ENCODE data around the gene OTOG. TPM values are rescaled to one million over a fixed set of nuclear protein-coding genes. Genes with fewer than 3 reads are reported as not detected.

Gene OTOG
- total and polyA plus RNA-seq, 7 experiments from 2014 or later: not detected

DNA sequence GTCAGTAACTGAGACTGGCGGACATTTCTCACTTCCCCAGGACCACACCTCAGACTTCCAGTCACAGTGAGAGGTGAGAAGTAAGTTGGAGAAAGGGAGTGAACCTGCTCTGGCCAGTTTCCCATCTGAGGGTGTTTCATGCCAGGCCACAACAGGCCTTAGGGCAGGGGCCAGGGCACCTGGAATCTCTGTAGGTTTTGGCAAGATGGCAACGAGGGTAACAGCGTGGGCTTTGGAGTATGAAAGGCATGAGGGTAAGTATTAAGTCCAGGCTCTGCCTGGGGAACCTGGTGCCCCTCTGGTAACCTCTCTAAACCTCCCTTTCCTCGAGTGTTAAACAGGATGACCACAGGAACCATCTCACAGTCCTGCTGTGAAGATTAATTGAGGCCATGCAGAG is 41.9 kb upstream of the OTOG start:
- H3K27ac ChIP-seq (ENCODE audit: low read depth, low read length): no peak overlapping the region
- ChIA-PET CTCF (interaction anchor here (1.2 to 5.1 kb wide), 5 partner anchors 31 to 275 kb away, joined by 3 to 39 read pairs (median 4); no protein-coding TSS in a partner anchor), POLR2A (no interaction called here)
- H3K27me3 ChIP-seq (ENCODE audit: control insufficient read depth in 2 of 2, insufficient read depth in 2 of 2, low read length in 2 of 2): no peaks in the 10 kb centered on the region
- H3K9me3 ChIP-seq (ENCODE audit: control insufficient read depth in 2 of 3, low read length in 3 of 3): no peaks in the 10 kb centered on the region
- no peak for DNase-seq
- ATAC-seq: no peak
- Mint-ChIP-seq H3K27me3 (peaks cover 0 to 12% (median 5%) of the 10 kb centered on the region in 5 donors), H3K27ac (no peak overlapping the region), H3K9me3 (no peaks in the 10 kb centered on the region), H3K36me3 (no peaks in the 10 kb centered on the region), H3K4me1 (no peaks in the 10 kb centered on the region), H3K4me3 (no peak overlapping the region)
- H3K36me3 ChIP-seq (ENCODE audit: control insufficient read depth in 2 of 3, insufficient read depth in 3 of 3, low read length in 3 of 3): no peaks in the 10 kb centered on the region
- intact Hi-C loops (cut with micrococcal nuclease): loop anchor here in 1 of 2 donors (10.0 kb wide), 1 partner anchor 570 kb away; no protein-coding TSS in a partner anchor
- no peaks in the 10 kb centered on the region for H3K4me1 ChIP-seq (ENCODE audit: control insufficient read depth in 2 of 2, insufficient read depth in 2 of 2, low read length in 2 of 2)
- H3K4me3 ChIP-seq (ENCODE audit: low read length): no peak overlapping the region

DNA sequence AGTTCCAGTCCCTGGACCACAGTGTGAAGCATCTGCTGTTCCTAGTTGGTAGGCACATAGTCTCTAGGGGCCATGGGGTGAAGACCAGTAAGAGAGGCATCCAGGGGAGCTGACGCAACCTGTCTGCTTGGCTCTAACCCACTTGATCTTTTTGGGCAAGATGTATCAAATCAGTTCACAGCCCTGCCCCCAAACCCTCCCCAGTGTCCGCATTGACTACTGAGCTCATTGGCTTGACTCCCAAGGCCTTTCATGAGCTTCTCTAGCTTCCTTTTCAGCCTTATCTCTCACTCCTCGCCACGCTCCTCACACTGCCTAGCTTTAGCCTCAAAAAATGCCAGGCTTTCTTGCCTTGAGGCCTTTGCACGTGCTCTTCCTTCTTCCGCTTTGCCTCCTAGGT is 40.7 kb upstream of the OTOG start:
- no peaks in the 10 kb centered on the region for H3K36me3 ChIP-seq (ENCODE audit: control insufficient read depth in 2 of 3, insufficient read depth in 3 of 3, low read length in 3 of 3)
- no peak overlapping the region for H3K27ac Mint-ChIP-seq
- H3K4me3 ChIP-seq (ENCODE audit: low read length): no peak overlapping the region
- POLR2A ChIA-PET: no interaction called here
- H3K27me3 ChIP-seq (ENCODE audit: control insufficient read depth in 2 of 2, insufficient read depth in 2 of 2, low read length in 2 of 2): no peaks in the 10 kb centered on the region
- H3K27me3 Mint-ChIP-seq: peaks cover 0 to 12% (median 5%) of the 10 kb centered on the region in 5 donors
- ATAC-seq (no peak), DNase-seq (no peak)
- CTCF ChIA-PET: interaction anchor here (1.2 to 5.1 kb wide), 3 partner anchors 120 to 276 kb away, joined by 5 to 39 read pairs (median 7); no protein-coding TSS in a partner anchor
- no peaks in the 10 kb centered on the region for H3K36me3 Mint-ChIP-seq
- H3K9me3 ChIP-seq (ENCODE audit: control insufficient read depth in 2 of 3, low read length in 3 of 3): no peaks in the 10 kb centered on the region
- H3K27ac ChIP-seq (ENCODE audit: low read depth, low read length): no peak overlapping the region
- no peaks in the 10 kb centered on the region for H3K4me1 ChIP-seq (ENCODE audit: control insufficient read depth in 2 of 2, insufficient read depth in 2 of 2, low read length in 2 of 2)
- no peaks in the 10 kb centered on the region for H3K4me1 Mint-ChIP-seq
- intact Hi-C loops (cut with micrococcal nuclease): loop anchor here in 1 of 2 donors (10.0 kb wide), 1 partner anchor 572 kb away; no protein-coding TSS in a partner anchor
- H3K4me3 Mint-ChIP-seq: no peak overlapping the region
- no peaks in the 10 kb centered on the region for H3K9me3 Mint-ChIP-seq

DNA sequence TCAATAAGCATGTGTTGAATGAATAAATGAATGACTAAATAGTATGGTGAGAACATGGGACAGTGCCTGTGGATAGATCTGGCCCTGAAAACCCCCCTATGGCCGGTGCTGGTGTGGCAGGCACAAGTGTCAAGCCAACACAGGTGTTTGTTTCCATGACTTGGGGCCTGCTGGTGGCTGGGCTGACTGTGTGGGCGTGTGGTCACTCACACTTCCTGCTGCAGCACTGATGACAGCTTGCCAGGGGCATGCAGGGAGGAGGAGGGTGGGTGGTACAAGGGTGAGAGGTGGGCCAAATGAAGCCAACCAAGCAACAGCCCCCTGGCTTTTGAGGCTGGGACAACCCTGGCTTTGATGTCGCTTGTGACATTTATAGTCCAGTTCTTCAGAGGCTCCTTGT is 40.1 kb upstream of the OTOG start:
- Histone ChIP-seq H3K36me3 (ENCODE audit: control insufficient read depth in 2 of 3, insufficient read depth in 3 of 3, low read length in 3 of 3) (no peaks in the 10 kb centered on the region), H3K27ac (ENCODE audit: low read depth, low read length) (no peak overlapping the region), H3K4me3 (ENCODE audit: low read length) (no peak overlapping the region), H3K27me3 (ENCODE audit: control insufficient read depth in 2 of 2, insufficient read depth in 2 of 2, low read length in 2 of 2) (no peaks in the 10 kb centered on the region), H3K4me1 (ENCODE audit: control insufficient read depth in 2 of 2, insufficient read depth in 2 of 2, low read length in 2 of 2) (no peaks in the 10 kb centered on the region), H3K9me3 (ENCODE audit: control insufficient read depth in 2 of 3, low read length in 3 of 3) (no peaks in the 10 kb centered on the region)
- CTCF ChIA-PET: interaction anchor here (1.1 to 5.1 kb wide), 3 partner anchors 118 to 277 kb away, joined by 3 to 39 read pairs (median 7); partner anchors contain the start of gene KCNJ11
- Mint-ChIP-seq H3K36me3 (no peaks in the 10 kb centered on the region), H3K4me1 (no peaks in the 10 kb centered on the region), H3K9me3 (no peaks in the 10 kb centered on the region), H3K27ac (no peak overlapping the region), H3K4me3 (no peak overlapping the region), H3K27me3 (peaks cover 0 to 15% (median 8%) of the 10 kb centered on the region in 5 donors)
- intact Hi-C loops (cut with micrococcal nuclease): loop anchor here in 1 of 2 donors (10.0 kb wide), 1 partner anchor 572 kb away; no protein-coding TSS in a partner anchor
- ATAC-seq: no peak
- POLR2A ChIA-PET: no interaction called here
- no peak for DNase-seq

DNA sequence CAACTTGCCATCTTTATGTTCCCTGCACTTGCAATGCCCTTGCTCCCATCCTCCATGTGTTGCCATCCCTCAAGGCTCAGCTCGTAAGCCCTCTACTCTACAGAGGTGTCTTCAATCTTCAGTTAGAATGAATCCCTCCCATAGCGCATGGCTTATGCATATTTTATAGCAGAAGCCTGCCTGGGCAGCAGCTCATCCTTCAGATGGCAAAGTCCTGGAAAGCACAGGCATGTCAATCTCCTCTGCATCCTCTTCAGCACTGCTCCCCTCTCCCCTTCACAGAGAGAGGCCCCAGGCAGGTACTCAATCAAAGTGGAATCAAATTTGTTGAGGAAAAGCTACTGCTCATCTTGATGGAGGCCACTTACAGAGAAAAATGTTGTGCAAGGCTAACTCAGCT is 39.3 kb upstream of the OTOG start:
- Histone ChIP-seq H3K36me3 (ENCODE audit: control insufficient read depth in 2 of 3, insufficient read depth in 3 of 3, low read length in 3 of 3) (no peaks in the 10 kb centered on the region), H3K4me3 (ENCODE audit: low read length) (no peak overlapping the region), H3K27me3 (ENCODE audit: control insufficient read depth in 2 of 2, insufficient read depth in 2 of 2, low read length in 2 of 2) (no peaks in the 10 kb centered on the region), H3K27ac (ENCODE audit: low read depth, low read length) (no peak overlapping the region), H3K4me1 (ENCODE audit: control insufficient read depth in 2 of 2, insufficient read depth in 2 of 2, low read length in 2 of 2) (no peaks in the 10 kb centered on the region), H3K9me3 (ENCODE audit: control insufficient read depth in 2 of 3, low read length in 3 of 3) (no peaks in the 10 kb centered on the region)
- Mint-ChIP-seq H3K36me3 (no peaks in the 10 kb centered on the region), H3K4me1 (no peaks in the 10 kb centered on the region), H3K27me3 (peaks cover 4 to 16% (median 9%) of the 10 kb centered on the region in 5 donors), H3K4me3 (no peak overlapping the region), H3K9me3 (no peaks in the 10 kb centered on the region), H3K27ac (no peak overlapping the region)
- intact Hi-C loops (cut with micrococcal nuclease): loop anchor here in 1 of 2 donors (10.0 kb wide), 1 partner anchor 573 kb away; no protein-coding TSS in a partner anchor
- CTCF ChIA-PET: interaction anchor here (1.0 to 2.4 kb wide), 4 partner anchors 9 to 278 kb away, joined by 3 to 7 read pairs (median 6); partner anchors contain the start of gene KCNJ11
- POLR2A ChIA-PET: no interaction called here
- DNase-seq: no peak
- no peak for ATAC-seq

DNA sequence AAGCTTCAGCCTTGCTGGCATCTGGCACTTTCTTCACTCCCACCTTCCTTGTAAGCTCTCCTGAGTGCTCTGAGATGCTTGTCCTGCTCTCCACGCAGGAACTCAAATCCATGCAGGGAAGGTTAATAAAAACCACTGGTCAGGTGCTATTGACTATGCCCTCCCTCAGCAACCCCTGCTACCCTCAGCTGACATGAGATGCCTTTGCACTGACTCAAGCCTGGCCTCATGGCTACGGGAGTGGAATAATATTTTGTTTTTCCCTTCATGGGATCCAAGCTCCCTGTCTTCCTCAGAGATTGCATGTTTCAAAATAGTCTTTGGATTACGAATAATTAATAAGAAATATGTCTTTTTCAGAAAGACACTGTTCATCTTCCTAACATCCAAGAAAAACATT is 38.8 kb upstream of the OTOG start:
- H3K27ac Mint-ChIP-seq: no peak overlapping the region

DNA sequence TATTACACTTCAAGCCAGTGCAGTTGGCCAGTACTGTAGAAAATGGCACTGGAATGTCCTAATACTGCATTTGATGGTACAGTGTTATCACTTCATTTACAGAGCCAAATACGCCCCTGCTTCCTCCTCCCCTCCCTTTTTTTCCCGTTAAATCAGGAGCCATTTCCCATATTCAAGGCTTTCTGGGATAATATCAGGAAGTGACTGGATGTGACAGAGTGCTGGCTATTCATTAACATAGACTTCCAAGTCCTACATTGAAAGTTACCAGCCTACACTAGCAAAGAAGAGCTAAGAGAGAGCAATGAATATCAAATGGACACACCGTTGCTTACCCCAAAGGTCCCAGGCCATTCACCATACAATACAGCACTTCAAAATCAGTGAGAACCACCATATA is 38.3 kb upstream of the OTOG start:
- Histone ChIP-seq H3K27ac (ENCODE audit: low read depth, low read length) (no peak overlapping the region), H3K4me1 (ENCODE audit: control insufficient read depth in 2 of 2, insufficient read depth in 2 of 2, low read length in 2 of 2) (no peaks in the 10 kb centered on the region), H3K27me3 (ENCODE audit: control insufficient read depth in 2 of 2, insufficient read depth in 2 of 2, low read length in 2 of 2) (no peaks in the 10 kb centered on the region), H3K4me3 (ENCODE audit: low read length) (no peak overlapping the region), H3K36me3 (ENCODE audit: control insufficient read depth in 2 of 3, insufficient read depth in 3 of 3, low read length in 3 of 3) (no peaks in the 10 kb centered on the region), H3K9me3 (ENCODE audit: control insufficient read depth in 2 of 3, low read length in 3 of 3) (no peaks in the 10 kb centered on the region)
- no peak overlapping the region for H3K4me3 Mint-ChIP-seq
- no peaks in the 10 kb centered on the region for H3K9me3 Mint-ChIP-seq
- intact Hi-C loops (cut with micrococcal nuclease): loop anchor here in 1 of 2 donors (10.0 kb wide), 1 partner anchor 574 kb away; no protein-coding TSS in a partner anchor
- no peak for DNase-seq
- POLR2A ChIA-PET: no interaction called here
- no peaks in the 10 kb centered on the region for H3K4me1 Mint-ChIP-seq
- no peak overlapping the region for H3K27ac Mint-ChIP-seq
- no peaks in the 10 kb centered on the region for H3K36me3 Mint-ChIP-seq
- CTCF ChIA-PET: no interaction called here
- no peak for ATAC-seq
- peaks cover 5 to 23% (median 9%) of the 10 kb centered on the region in 5 donors for H3K27me3 Mint-ChIP-seq

More for the DNA sequence above, 38.8 kb upstream of the OTOG start:
- ChIA-PET POLR2A (no interaction called here), CTCF (interaction anchor here (1.0 to 1.1 kb wide), 3 partner anchors 10 to 124 kb away, joined by 3 to 6 read pairs (median 5); partner anchors contain the start of gene KCNJ11)
- H3K4me1 Mint-ChIP-seq: no peaks in the 10 kb centered on the region
- ATAC-seq (no peak), DNase-seq (no peak)
- Histone ChIP-seq H3K27ac (ENCODE audit: low read depth, low read length) (no peak overlapping the region), H3K9me3 (ENCODE audit: control insufficient read depth in 2 of 3, low read length in 3 of 3) (no peaks in the 10 kb centered on the region), H3K4me3 (ENCODE audit: low read length) (no peak overlapping the region), H3K4me1 (ENCODE audit: control insufficient read depth in 2 of 2, insufficient read depth in 2 of 2, low read length in 2 of 2) (no peaks in the 10 kb centered on the region), H3K36me3 (ENCODE audit: control insufficient read depth in 2 of 3, insufficient read depth in 3 of 3, low read length in 3 of 3) (no peaks in the 10 kb centered on the region), H3K27me3 (ENCODE audit: control insufficient read depth in 2 of 2, insufficient read depth in 2 of 2, low read length in 2 of 2) (no peaks in the 10 kb centered on the region)
- H3K9me3 Mint-ChIP-seq: no peaks in the 10 kb centered on the region
- H3K4me3 Mint-ChIP-seq: no peak overlapping the region
- intact Hi-C loops (cut with micrococcal nuclease): loop anchor here in 1 of 2 donors (10.0 kb wide), 1 partner anchor 574 kb away; no protein-coding TSS in a partner anchor
- H3K27me3 Mint-ChIP-seq: peaks cover 5 to 19% (median 9%) of the 10 kb centered on the region in 5 donors
- H3K36me3 Mint-ChIP-seq: no peaks in the 10 kb centered on the region
